Aorta (tissue), 5 donors: ENCODE measurements around the gene TMEM106A. TPM values are rescaled to one million over a fixed set of nuclear protein-coding genes. Genes with fewer than 3 reads are reported as not detected.
A peak's percentile ranks its signal among the peaks of the same experiment; 100 is the strongest.
"Not testable (repeated sequence)": the region's sequence is repeated elsewhere in the genome, so short reads cannot be mapped to it uniquely, and the experiment has no call there.

Experiments
- ATAC-seq: fragments of 200-7000 bp; cut with Tn5 transposase; one replicate; pipeline ENCODE4 v1.9.1; 2022; ENCODE audit warnings: moderate library complexity; ENCODE audit not compliant: low FRiP score
- DNase-seq, 2 donors: peaks; one replicate each; pipeline ENCODE4 v3.0.0-alpha.2; 2020
- H3K27ac ChIP-seq, 2 donors: one replicate each; pipeline ENCODE4 v1.5.1; 2013; ENCODE audit warnings: low read length in 2 of 2, mild to moderate bottlenecking in 2 of 2, moderate library complexity in 2 of 2, control low read depth in 1 of 2, inconsistent platforms in 1 of 2, low read depth in 1 of 2
- H3K27me3 ChIP-seq, 2 donors: one replicate each; pipeline ENCODE4 v1.6.1; 2013; ENCODE audit warnings: control low read depth in 1 of 2, low read length in 1 of 2, mild to moderate bottlenecking in 1 of 2, moderate library complexity in 1 of 2; ENCODE audit not compliant: insufficient read depth in 2 of 2, control insufficient read depth in 1 of 2
- H3K36me3 ChIP-seq, 2 donors: one replicate each; pipeline ENCODE4 v1.6.1; 2013; ENCODE audit warnings: control low read depth in 1 of 2, low read length in 1 of 2, mild to moderate bottlenecking in 1 of 2; ENCODE audit not compliant: insufficient read depth in 2 of 2, control insufficient read depth in 1 of 2
- H3K4me1 ChIP-seq, 2 donors: one replicate each; pipeline ENCODE4 v1.6.1; 2013; ENCODE audit warnings: low read length in 2 of 2, control low read depth in 1 of 2, mild to moderate bottlenecking in 1 of 2, moderate library complexity in 1 of 2; ENCODE audit not compliant: insufficient read depth in 2 of 2, control insufficient read depth in 1 of 2
- H3K4me3 ChIP-seq, 2 donors: one replicate each; pipeline ENCODE4 v1.5.1; 2013; ENCODE audit warnings: low read length in 2 of 2, control low read depth in 1 of 2, mild to moderate bottlenecking in 1 of 2
- H3K9me3 ChIP-seq: one replicate; pipeline ENCODE4 v1.6.1; 2013; ENCODE audit warnings: mild to moderate bottlenecking, low read length; ENCODE audit not compliant: control insufficient read depth
- WGBS, 2 donors: extraction: QIAGEN DNeasy Blood & Tissue Kit; methylation state at CpG; one replicate each; pipeline ENCODE4 v1.1.7; 2013; 5-methylcytosine and 5-hydroxymethylcytosine counted together
- intact Hi-C, 2 donors: fragments of 100-400 bp; cut with DNase I; formaldehyde crosslinking; loops; one replicate each; pipeline versions ENCODE4 v1.14.2 to v1.15.0; 2022
- polyA plus RNA-seq, 2 donors: library from polyadenylated mRNA; stranded (reverse); fragments of 200-250 nt; gene quantifications; one replicate each; pipeline ENCODE4 v1.2.3, GENCODE V29; 2013
- total RNA-seq, 2 donors: library from RNA; stranded (reverse); fragmentation: NEBNext Ultra II Directional; extraction: Animal tissue kit (Norgen Biotek cat#: 25700); gene quantifications; one replicate each; pipeline ENCODE4 v1.2.1, GENCODE V29; 2021
- donor health status: healthy with polysubstance abuse.
- donor health status: Bipolar disorder and iron deficiency.
- donor health status: DM: no; HTN: no; CAD: no.
- donor health status: DM: no; HTN: no; CAD: no.
- donor health status: DM: yes; HTN: yes; CAD: no.

Gene TMEM106A
- total and polyA plus RNA-seq, 4 donors: 2.5 to 37.2 (median 12.6) TPM

DNA sequence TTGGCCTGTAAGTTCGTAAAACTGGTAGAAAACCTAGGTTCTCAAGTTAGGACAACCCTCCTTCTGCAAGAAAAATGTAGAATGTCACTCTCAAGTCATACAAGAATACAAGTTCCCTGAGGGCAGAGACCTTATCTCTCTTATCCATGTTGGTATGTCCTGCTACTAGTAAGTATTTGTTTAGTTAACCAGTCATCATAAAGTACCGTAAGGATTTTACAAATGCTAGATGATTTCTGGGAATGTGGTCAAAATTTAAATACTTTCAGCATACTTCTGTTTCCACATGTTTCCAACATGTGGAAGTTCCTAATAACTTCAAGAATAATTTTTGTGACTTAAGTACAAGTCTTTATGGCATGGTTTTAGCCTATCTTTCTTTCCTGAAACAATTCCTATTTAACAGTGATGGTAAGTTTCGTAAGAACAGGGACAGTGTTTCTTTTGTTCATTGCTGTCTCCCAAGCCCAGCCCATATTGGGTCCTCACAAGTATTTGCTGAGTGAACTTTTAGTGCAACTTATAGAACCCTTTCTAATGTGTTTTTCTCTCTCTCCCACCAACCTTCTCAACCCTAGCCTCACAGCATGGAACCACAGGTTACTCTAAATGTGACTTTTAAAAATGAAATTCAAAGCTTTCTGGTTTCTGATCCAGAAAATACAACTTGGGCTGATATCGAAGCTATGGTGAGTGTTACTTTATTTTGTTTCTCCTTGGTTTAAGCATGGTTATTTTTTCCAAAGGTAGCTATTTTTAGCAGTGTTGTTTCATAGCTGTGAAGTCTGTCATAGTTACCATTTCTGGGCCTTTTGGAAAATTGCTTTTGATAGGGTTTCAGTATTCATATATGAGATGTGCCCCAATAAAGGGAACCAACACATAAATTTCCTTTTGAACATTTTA lies 36.2 kb upstream of the TMEM106A start:
- no peaks in the 10 kb centered on the region for H3K36me3 ChIP-seq
- H3K4me3 ChIP-seq: peak overlapping the region in 1 of 2 donors; percentile 48
- no peak for ATAC-seq

DNA sequence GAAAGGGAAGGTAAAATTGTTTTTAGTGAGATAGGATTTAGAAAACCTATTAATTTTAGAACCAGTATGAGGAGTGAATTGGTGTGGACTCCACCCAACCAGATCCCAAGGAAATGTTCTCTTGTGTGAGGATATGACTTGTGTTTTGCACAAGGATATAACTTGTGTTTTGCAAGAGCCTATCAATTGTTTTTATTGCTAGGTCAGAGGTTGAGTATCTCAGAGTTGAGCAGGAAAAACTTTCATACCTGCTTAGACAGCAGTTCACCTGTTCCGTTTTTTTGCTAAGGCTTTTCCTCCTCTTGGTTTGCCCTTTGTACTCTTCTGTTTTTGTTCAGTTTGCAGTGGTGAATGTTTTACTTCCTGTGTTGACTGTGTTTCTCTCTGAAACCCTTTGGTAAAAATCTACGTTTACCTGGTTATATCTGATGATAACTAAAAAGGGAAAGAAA lies 35.5 kb upstream of the TMEM106A start:
- peak overlapping the region; percentile 33 to 97 for H3K27ac ChIP-seq
- H3K36me3 ChIP-seq: no peaks in the 10 kb centered on the region
- no peak overlapping the region for H3K4me3 ChIP-seq
- ATAC-seq (no peak), DNase-seq (no peak)
- H3K4me1 ChIP-seq: peaks cover 0 to 4% of the 10 kb centered on the region in 2 donors
- H3K9me3 ChIP-seq: no peaks in the 10 kb centered on the region
- intact Hi-C loops: loop anchor here (5.0 to 10.0 kb wide), 3 partner anchors 36 to 179 kb away; partner anchors contain the start of gene TMEM106A (in 1 of the 2)
- WGBS, 2 donors: 36 to 37% methylated on average over 2 of the region's 2 CpGs
- H3K27me3 ChIP-seq: no peaks in the 10 kb centered on the region

More for the DNA sequence above, 36.2 kb upstream of the TMEM106A start:
- Histone ChIP-seq H3K4me1 (peaks cover 0 to 4% of the 10 kb centered on the region in 2 donors), H3K27ac (peak overlapping the region in 1 of 2 donors; percentile 97), H3K9me3 (no peaks in the 10 kb centered on the region), H3K27me3 (no peaks in the 10 kb centered on the region)
- DNase-seq: no peak
- 13% methylated on average over 4 of the region's 4 CpGs for WGBS, 2 donors
- intact Hi-C loops: loop anchor here (5.0 to 10.0 kb wide), 3 partner anchors 37 to 179 kb away; partner anchors contain the start of gene TMEM106A (in 1 of the 2)

DNA sequence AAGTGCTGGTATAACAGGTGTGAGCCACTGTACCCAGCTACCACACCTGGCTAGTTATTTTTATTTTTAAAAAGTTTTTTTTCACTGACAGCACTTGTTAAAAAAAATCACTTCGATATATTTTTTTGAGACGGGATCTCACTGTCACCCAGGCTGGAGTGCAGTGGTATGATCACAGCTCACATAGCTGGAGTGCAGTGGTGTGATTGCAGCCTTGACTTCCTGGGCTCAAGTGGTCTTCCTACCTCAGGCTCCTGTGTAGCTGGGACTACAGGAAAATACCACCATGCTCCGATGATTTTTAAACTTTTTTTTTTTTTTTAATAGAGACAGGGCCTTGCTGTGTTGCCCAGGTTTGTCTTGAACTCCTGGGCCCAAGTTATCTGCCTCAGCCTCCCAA lies 27.8 kb upstream of the TMEM106A start:
- Histone ChIP-seq H3K4me3 (no peak overlapping the region), H3K4me1 (no peaks in the 10 kb centered on the region), H3K27me3 (no peaks in the 10 kb centered on the region), H3K9me3 (no peaks in the 10 kb centered on the region), H3K27ac (no peak overlapping the region), H3K36me3 (peaks cover 0 to 5% of the 10 kb centered on the region in 2 donors)
- 88% methylated on average over 3 of the region's 3 CpGs for whole genome bisulfite sequencing, 2 donors
- no peak for ATAC-seq
- intact Hi-C loops: no loop called here
- no peak for DNase-seq

DNA sequence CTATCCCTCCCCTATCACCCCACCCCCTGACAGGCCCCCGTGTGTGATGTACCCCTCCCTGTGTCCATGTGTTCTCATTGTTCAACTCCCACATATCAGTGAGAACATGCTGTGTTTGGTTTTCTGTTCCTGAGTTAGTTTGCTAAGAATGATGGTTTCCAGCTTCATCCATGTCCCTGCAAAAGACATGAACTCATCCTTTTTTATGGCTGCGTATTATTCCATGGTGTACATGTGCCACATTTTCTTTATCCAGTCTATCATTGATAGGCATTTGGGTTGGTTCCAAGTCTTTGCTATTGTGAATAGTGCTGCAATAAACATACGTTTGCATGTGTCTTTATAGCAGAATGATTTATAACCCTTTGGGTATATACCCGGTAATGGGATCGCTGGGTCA lies 25.0 kb upstream of the TMEM106A start:
- 93% methylated on average over 5 of the region's 5 CpGs for WGBS, 2 donors
- H3K27me3 ChIP-seq, intact Hi-C loops, ATAC-seq, DNase-seq, H3K4me1 ChIP-seq, H3K4me3 ChIP-seq, H3K27ac ChIP-seq, H3K9me3 ChIP-seq: not testable (repeated sequence)
- H3K36me3 ChIP-seq: peaks cover 4 to 14% of the 10 kb centered on the region in 2 donors

DNA sequence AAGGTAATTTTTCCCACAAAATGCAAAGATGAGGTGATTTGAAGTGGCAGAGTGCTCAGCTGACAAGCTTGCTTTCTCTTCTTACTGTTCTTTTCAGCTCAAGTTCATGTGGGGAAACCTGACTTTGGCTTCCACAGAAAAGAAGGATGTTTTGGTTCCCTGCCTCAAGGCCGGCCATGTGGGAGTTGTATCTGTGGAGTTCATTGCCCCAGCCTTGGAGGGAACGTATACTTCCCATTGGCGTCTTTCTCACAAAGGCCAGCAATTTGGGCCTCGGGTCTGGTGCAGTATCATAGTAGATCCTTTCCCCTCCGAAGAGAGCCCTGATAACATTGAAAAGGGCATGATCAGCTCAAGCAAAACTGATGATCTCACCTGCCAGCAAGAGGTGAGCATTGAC lies 18.4 kb upstream of the TMEM106A start:
- H3K4me1 ChIP-seq: no peaks in the 10 kb centered on the region
- DNase-seq: no peak
- no peak for ATAC-seq
- H3K4me3 ChIP-seq: no peak overlapping the region
- intact Hi-C loops: no loop called here
- H3K36me3 ChIP-seq: peaks cover 19 to 44% of the 10 kb centered on the region in 2 donors
- no peak overlapping the region for H3K27ac ChIP-seq
- 87 to 91% methylated on average over 5 of the region's 5 CpGs for whole genome bisulfite sequencing, 2 donors
- no peaks in the 10 kb centered on the region for H3K27me3 ChIP-seq
- no peaks in the 10 kb centered on the region for H3K9me3 ChIP-seq

DNA sequence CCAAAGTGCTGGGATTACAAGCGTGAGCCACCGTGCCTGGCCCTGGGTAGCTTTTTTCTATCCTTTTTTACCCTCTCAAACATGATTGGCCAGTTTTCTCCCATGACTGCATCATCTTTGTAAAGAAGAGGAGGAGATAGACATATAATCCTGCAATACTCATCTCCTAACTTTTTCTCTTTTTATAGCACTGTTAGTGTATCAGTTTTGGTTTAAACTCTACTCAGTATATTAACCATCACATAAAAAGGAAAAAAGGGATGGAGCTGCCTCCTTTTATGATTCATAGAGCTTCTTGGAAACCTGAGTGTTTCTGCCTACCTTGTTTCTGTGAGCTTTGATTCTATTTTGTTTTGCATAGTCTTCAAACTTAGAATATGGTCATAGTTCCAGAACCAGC lies 12.0 kb upstream of the TMEM106A start:
- intact Hi-C loops: no loop called here
- H3K4me3 ChIP-seq: no peak overlapping the region
- whole genome bisulfite sequencing, 2 donors: 89 to 92% methylated on average over 2 of the region's 2 CpGs
- peaks cover 13 to 31% of the 10 kb centered on the region in 2 donors for H3K36me3 ChIP-seq
- no peak overlapping the region for H3K27ac ChIP-seq
- DNase-seq (no peak), ATAC-seq (no peak)
- no peaks in the 10 kb centered on the region for H3K4me1 ChIP-seq
- H3K27me3 ChIP-seq: no peaks in the 10 kb centered on the region
- H3K9me3 ChIP-seq: no peaks in the 10 kb centered on the region

DNA sequence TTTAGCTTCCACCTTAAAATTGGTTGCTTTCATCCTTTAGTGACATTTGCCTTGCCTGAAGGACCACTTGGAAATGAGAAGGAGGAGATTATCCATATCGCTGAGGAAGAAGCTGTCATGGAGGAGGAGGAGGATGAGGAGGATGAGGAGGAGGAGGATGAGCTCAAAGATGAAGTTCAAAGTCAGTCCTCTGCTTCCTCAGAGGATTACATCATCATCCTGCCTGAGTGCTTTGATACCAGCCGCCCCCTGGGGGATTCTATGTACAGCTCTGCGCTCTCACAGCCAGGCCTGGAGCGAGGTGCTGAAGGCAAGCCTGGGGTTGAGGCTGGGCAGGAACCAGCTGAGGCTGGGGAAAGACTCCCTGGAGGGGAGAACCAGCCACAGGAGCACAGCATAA lies 11.5 kb upstream of the TMEM106A start:
- DNase-seq: no peak
- no peak for ATAC-seq
- Histone ChIP-seq H3K36me3 (peaks cover 13 to 28% of the 10 kb centered on the region in 2 donors), H3K27ac (no peak overlapping the region), H3K9me3 (no peaks in the 10 kb centered on the region), H3K27me3 (no peaks in the 10 kb centered on the region), H3K4me1 (no peaks in the 10 kb centered on the region), H3K4me3 (no peak overlapping the region)
- 56 to 63% methylated on average over 4 of the region's 4 CpGs for WGBS, 2 donors
- intact Hi-C loops: no loop called here

DNA sequence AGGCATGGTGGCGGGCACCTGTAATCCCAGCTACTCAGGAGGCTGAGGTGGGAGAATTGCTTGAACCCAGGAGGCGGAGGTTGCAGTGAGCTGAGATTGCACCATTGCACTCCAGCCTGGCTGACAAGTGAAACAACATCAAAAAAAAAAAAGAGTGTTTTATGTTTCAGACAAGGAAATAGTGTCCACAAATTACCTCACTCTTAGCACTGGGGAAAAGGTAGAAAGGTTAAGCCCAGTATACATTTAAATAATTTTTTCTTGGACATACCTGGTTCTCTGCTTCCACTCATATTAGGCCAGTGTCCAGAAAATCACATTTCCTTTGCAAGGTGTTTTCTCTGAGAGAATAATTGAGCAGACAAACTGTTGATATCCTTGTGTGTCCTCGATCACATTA lies 8.7 kb upstream of the TMEM106A start:
- intact Hi-C loops, H3K27ac ChIP-seq, H3K4me1 ChIP-seq, H3K9me3 ChIP-seq, H3K4me3 ChIP-seq, DNase-seq, ATAC-seq, H3K27me3 ChIP-seq: not testable (repeated sequence)
- 94 to 99% methylated on average over 3 of the region's 3 CpGs for WGBS, 2 donors
- H3K36me3 ChIP-seq: peaks cover 15 to 16% of the 10 kb centered on the region in 2 donors
